DOHH2 (cell line): ENCODE measurements around the gene INPP5B.

Experiments
- CTCF ChIP-seq: fragments of 200-600 bp; sonication (generic); IDR thresholded peaks from one replicate; pipeline ENCODE4 v1.5.1; 2014; ENCODE audit warnings: antibody characterized with exemption, mild to moderate bottlenecking, low read depth, low read length; ENCODE audit not compliant: poor library complexity, severe bottlenecking
- EZH2phosphoT487 ChIP-seq: fragments of 200-600 bp; sonication (generic); IDR thresholded peaks from 2 replicates; pipeline ENCODE4 v1.6.1; 2017; ENCODE audit warnings: borderline replicate concordance, mild to moderate bottlenecking, antibody characterized with exemption, low read length, moderate library complexity, mixed read lengths

GRCh38 chr1:37890378-37891014 is 56.4 kb downstream of the INPP5B start:
- TF ChIP-seq CTCF (peak; percentile 73), EZH2phosphoT487 (no peak)
